Sigmoid colon (tissue), 7 donors: ENCODE measurements around the gene RYR3. TPM values are rescaled to one million over a fixed set of nuclear protein-coding genes. Genes with fewer than 3 reads are reported as not detected.

Experiments
- DNase-seq: peaks from one replicate; pipeline ENCODE4 v3.0.0-alpha.2; 2019
- H3K27ac ChIP-seq, 4 donors: fragments of 200-600 bp; sonication (generic); one replicate each; pipeline ENCODE4 v1.5.1; 2016 to 2019; ENCODE audit warnings: mild to moderate bottlenecking in 1 of 4
- H3K27me3 ChIP-seq, 3 donors: fragments of 200-600 bp; sonication (generic); one replicate each; pipeline ENCODE4 v1.5.1; 2019; ENCODE audit warnings: mild to moderate bottlenecking in 1 of 3
- H3K36me3 ChIP-seq, 4 donors: fragments of 200-600 bp; sonication (generic); one replicate each; pipeline ENCODE4 v1.5.1; 2016 to 2019
- H3K4me1 ChIP-seq, 4 donors: fragments of 200-600 bp; sonication (generic); one replicate each; pipeline ENCODE4 v1.5.1; 2017 to 2019
- H3K4me3 ChIP-seq, 4 donors: fragments of 200-600 bp; sonication (generic); one replicate each; pipeline ENCODE4 v1.5.1; 2017 to 2019; ENCODE audit warnings: mild to moderate bottlenecking in 2 of 4, moderate library complexity in 1 of 4
- H3K9me3 ChIP-seq, 4 donors: fragments of 200-600 bp in 3 of 4; sonication (generic) in 3 of 4; one replicate each; pipeline versions ENCODE4 v1.5.1 to v1.6.1; 2013 to 2019
- EP300 ChIP-seq, 4 donors: sonication (generic); formaldehyde crosslinking; IDR thresholded peaks; one replicate each; pipeline ENCODE4 v1.6.1; 2017; ENCODE audit warnings: antibody characterized with exemption in 4 of 4
- POLR2A ChIP-seq, 2 donors: fragments of 450-650 bp; IDR thresholded peaks; one replicate each; pipeline ENCODE4 v1.6.1; 2016; ENCODE audit warnings: antibody characterized with exemption in 2 of 2, mild to moderate bottlenecking in 2 of 2, moderate library complexity in 2 of 2
- POLR2AphosphoS5 ChIP-seq, 4 donors: sonication (generic); formaldehyde crosslinking; IDR thresholded peaks; one replicate each; pipeline ENCODE4 v1.6.1; 2017; ENCODE audit warnings: antibody characterized with exemption in 4 of 4
- WGBS, 2 donors: extraction: QIAGEN DNeasy Blood & Tissue Kit; methylation state at CpG; one replicate each; pipeline ENCODE4 v1.1.7; 2013; 5-methylcytosine and 5-hydroxymethylcytosine counted together
- intact Hi-C: fragments of 100-400 bp; cut with DNase I; formaldehyde crosslinking; loops from one replicate; pipeline ENCODE4 v1.15.1; 2023
- polyA plus RNA-seq, 3 donors: library from polyadenylated mRNA; stranded (reverse); fragments of 200-250 nt; gene quantifications; one replicate each; pipeline ENCODE4 v1.2.3, GENCODE V29; 2013
- total RNA-seq, 4 donors: library from RNA; depleted of rRNA; stranded (reverse); fragments of >200 nt; gene quantifications; one replicate each; pipeline ENCODE4 v1.1.0, GENCODE V29; 2016
- TF ChIP-seq, protein P1 (sequence below), 4 experiments: fragments of 450-650 bp in 3 of 4; fragments of 200-600 bp in 1 of 4; IDR thresholded peaks; one replicate each; pipeline ENCODE4 v1.5.1; 2016 to 2019; ENCODE audit warnings: antibody characterized with exemption in 4 of 4, mild to moderate bottlenecking in 3 of 4, moderate library complexity in 2 of 4
- donor health status: healthy with polysubstance abuse.
- donor health status: Bipolar disorder and iron deficiency.
- donor health status: healthy.

Gene RYR3
- total and polyA plus RNA-seq, 7 donors: 0.38 to 29.1 (median 10.5) TPM; not detected in 1

DNA sequence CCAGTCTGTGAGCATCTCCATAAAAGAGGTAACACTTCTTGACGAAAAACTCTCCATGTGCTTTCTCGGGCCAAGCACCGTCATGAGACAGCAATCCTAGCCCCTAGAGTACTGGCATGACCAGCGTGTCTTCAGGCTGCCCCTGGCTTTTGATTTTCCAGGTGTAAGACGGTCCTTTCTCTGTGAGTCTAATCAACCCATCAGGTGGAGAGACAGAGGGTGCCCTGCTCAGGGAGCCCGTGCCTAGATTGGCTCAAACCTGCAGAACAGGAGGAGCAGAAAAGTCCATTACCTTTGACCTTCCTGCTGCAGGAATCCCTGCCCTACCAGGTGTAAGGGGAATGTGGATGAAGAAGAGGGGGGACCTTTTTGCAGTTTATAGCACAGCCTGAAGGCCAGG, 548.1 kb downstream of the RYR3 start:
- H3K4me3 ChIP-seq: no peak overlapping the region
- DNase-seq: no peak
- 91 to 96% methylated on average over 6 of the region's 6 CpGs for WGBS, 2 donors
- peaks cover 0 to 63% (median 8%) of the 10 kb centered on the region in 4 donors for H3K36me3 ChIP-seq
- TF ChIP-seq POLR2A (IDR thresholded peaks at IDR 0.05): no peak
- TF ChIP-seq, protein P1, sequence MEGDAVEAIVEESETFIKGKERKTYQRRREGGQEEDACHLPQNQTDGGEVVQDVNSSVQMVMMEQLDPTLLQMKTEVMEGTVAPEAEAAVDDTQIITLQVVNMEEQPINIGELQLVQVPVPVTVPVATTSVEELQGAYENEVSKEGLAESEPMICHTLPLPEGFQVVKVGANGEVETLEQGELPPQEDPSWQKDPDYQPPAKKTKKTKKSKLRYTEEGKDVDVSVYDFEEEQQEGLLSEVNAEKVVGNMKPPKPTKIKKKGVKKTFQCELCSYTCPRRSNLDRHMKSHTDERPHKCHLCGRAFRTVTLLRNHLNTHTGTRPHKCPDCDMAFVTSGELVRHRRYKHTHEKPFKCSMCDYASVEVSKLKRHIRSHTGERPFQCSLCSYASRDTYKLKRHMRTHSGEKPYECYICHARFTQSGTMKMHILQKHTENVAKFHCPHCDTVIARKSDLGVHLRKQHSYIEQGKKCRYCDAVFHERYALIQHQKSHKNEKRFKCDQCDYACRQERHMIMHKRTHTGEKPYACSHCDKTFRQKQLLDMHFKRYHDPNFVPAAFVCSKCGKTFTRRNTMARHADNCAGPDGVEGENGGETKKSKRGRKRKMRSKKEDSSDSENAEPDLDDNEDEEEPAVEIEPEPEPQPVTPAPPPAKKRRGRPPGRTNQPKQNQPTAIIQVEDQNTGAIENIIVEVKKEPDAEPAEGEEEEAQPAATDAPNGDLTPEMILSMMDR (IDR thresholded peaks at IDR 0.05): no peak
- TF ChIP-seq POLR2AphosphoS5 (IDR thresholded peaks at IDR 0.05): no peak
- no peak for TF ChIP-seq EP300 (IDR thresholded peaks at IDR 0.05)
- H3K27me3 ChIP-seq: no peaks in the 10 kb centered on the region
- no peak overlapping the region for H3K27ac ChIP-seq
- H3K4me1 ChIP-seq: peaks cover 0 to 3% (median under 1%) of the 10 kb centered on the region in 4 donors
- no peaks in the 10 kb centered on the region for H3K9me3 ChIP-seq
- intact Hi-C loops: no loop called here

DNA sequence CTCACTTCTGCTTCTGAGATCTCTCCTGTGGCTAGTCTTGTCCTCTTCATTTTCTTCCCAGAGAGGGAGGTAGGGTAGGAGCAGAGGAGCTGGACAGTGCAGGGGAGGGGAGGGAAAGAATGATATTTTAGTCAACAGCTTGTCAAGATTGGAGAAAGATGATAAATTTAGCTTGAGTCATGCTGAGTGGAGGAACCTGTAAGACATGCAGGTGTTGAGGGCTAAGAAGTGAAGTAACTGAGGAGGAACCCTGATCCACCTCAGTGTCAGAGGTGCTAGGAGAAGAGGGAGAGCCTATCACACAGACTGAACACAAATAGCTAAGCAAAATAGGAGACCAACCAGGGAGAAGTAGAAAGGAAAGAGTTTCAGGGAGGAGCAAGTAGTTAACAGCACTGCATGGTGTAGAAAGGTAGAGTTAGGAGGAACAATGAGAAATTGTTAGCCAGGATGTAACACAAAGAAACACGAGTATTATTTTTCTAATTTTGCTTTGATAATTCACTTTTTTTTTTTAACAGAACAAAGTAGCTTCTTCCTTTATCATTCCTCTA, 549.3 kb downstream of the RYR3 start:
- intact Hi-C loops: no loop called here
- 84 to 91% methylated on average over 1 of the region's 1 CpG for WGBS, 2 donors
- Histone ChIP-seq H3K27ac (no peak overlapping the region), H3K9me3 (no peaks in the 10 kb centered on the region), H3K36me3 (peaks cover 0 to 54% (median 6%) of the 10 kb centered on the region in 4 donors), H3K27me3 (no peaks in the 10 kb centered on the region), H3K4me1 (peaks cover 0 to 16% (median 11%) of the 10 kb centered on the region in 4 donors), H3K4me3 (no peak overlapping the region)
- no peak for TF ChIP-seq EP300 (IDR thresholded peaks at IDR 0.05)
- TF ChIP-seq POLR2A (IDR thresholded peaks at IDR 0.05): no peak
- TF ChIP-seq POLR2AphosphoS5 (IDR thresholded peaks at IDR 0.05): no peak
- TF ChIP-seq, protein P1 (IDR thresholded peaks at IDR 0.05): no peak
- DNase-seq: no peak

DNA sequence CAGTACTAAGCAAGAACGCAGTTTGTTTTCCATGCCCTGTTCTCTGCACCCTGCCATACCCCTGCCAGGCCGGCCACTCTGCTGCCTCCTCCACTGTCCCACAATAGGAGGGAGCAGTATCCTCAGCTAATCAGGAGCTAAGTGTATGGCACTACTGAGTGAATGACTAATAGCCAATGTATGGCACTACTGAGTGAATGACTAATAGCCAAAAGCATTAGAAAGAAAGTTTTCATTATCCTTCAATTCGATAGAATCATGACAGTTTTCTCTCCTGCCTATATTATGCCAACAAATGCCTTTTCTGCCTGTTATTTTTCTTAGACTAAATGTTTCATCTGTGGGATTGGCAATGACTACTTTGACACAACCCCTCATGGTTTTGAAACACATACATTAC, 550.0 kb downstream of the RYR3 start:
- DNase-seq: no peak

GRCh38 chr15:33864360-33865075, 553.8 kb downstream of the RYR3 start:
- H3K27me3 ChIP-seq: no peaks in the 10 kb centered on the region
- no peaks in the 10 kb centered on the region for H3K9me3 ChIP-seq
- TF ChIP-seq POLR2AphosphoS5 (IDR thresholded peaks at IDR 0.05): no peak
- no peak for TF ChIP-seq EP300 (IDR thresholded peaks at IDR 0.05)
- TF ChIP-seq POLR2A (IDR thresholded peaks at IDR 0.05): no peak
- TF ChIP-seq, protein P1 (IDR thresholded peaks at IDR 0.05): no peak
- no peak overlapping the region for H3K4me3 ChIP-seq
- intact Hi-C loops: no loop called here
- DNase-seq: no peak
- 83 to 90% methylated on average over 5 of the region's 5 CpGs for WGBS, 2 donors
- H3K4me1 ChIP-seq: peaks cover 0 to 21% (median 15%) of the 10 kb centered on the region in 4 donors
- H3K27ac ChIP-seq: peak overlapping the region in 2 of 4 donors; percentile 25 to 39
- H3K36me3 ChIP-seq: peaks cover 0 to 21% (median 2%) of the 10 kb centered on the region in 4 donors

More for the DNA sequence above, 550.0 kb downstream of the RYR3 start:
- H3K36me3 ChIP-seq: peaks cover 0 to 52% (median 5%) of the 10 kb centered on the region in 4 donors
- peaks cover 0 to 21% (median 15%) of the 10 kb centered on the region in 4 donors for H3K4me1 ChIP-seq
- no peak for TF ChIP-seq POLR2AphosphoS5 (IDR thresholded peaks at IDR 0.05)
- no peak for TF ChIP-seq EP300 (IDR thresholded peaks at IDR 0.05)
- no peak for TF ChIP-seq POLR2A (IDR thresholded peaks at IDR 0.05)
- TF ChIP-seq, protein P1 (IDR thresholded peaks at IDR 0.05): no peak
- intact Hi-C loops: no loop called here
- WGBS, 2 donors: 94 to 96% methylated on average over 3 of the region's 3 CpGs
- no peak overlapping the region for H3K27ac ChIP-seq
- no peaks in the 10 kb centered on the region for H3K9me3 ChIP-seq
- H3K4me3 ChIP-seq: no peak overlapping the region
- H3K27me3 ChIP-seq: no peaks in the 10 kb centered on the region
